HepG2 (cell line): Measurements from ENCODE around the gene TMEM97. TPM values are rescaled to one million over a fixed set of nuclear protein-coding genes. Genes with fewer than 3 reads are reported as not detected.
A peak's percentile ranks its signal among the peaks of the same experiment; 100 is the strongest.

Source experiments
- AGO1 ChIP-seq: fragments of 200-400 bp; formaldehyde crosslinking; IDR thresholded peaks from 2 replicates; pipeline ENCODE4 v1.6.1; 2017; ENCODE audit warnings: mild to moderate bottlenecking, low read depth, low read length, moderate library complexity; ENCODE audit not compliant: poor library complexity, severe bottlenecking
- BATF2 ChIP-seq: sonication (generic); formaldehyde crosslinking; IDR thresholded peaks from 2 replicates; pipeline ENCODE4 v1.8.0; 2022; ENCODE audit warnings: mild to moderate bottlenecking, missing genetic modification reagents, moderate library complexity
- EP300 ChIP-seq, 3 experiments: sonication (generic) in 1 of 3; formaldehyde crosslinking in 1 of 3; IDR thresholded peaks; 2 replicates each; pipeline versions ENCODE4 v1.5.1 to v1.6.1; 2011 to 2020; ENCODE audit warnings: low read depth in 2 of 3, low read length in 2 of 3, borderline replicate concordance in 1 of 3, improper control_type of control experiment in 1 of 3, mild to moderate bottlenecking in 1 of 3, missing genetic modification reagents in 1 of 3, moderate library complexity in 1 of 3
- MAX ChIP-seq: IDR thresholded peaks from 2 replicates; pipeline ENCODE4 v1.6.1; 2012; ENCODE audit warnings: inconsistent platforms
- NFYC ChIP-seq: IDR thresholded peaks from 2 replicates; pipeline ENCODE4 v1.6.1; 2016; ENCODE audit warnings: missing genetic modification reagents, missing compliant biosample characterization
- NR2C2 ChIP-seq: sonication (generic); formaldehyde crosslinking; IDR thresholded peaks from 2 replicates; pipeline ENCODE4 v1.4.0; 2020; ENCODE audit warnings: missing genetic modification reagents, mild to moderate bottlenecking, moderate library complexity, borderline replicate concordance
- POGK ChIP-seq: sonication (generic); formaldehyde crosslinking; conservative IDR thresholded peaks from 2 replicates; pipeline ENCODE4 v1.8.0; 2022; ENCODE audit warnings: mild to moderate bottlenecking, moderate library complexity, missing genetic modification reagents
- RERE ChIP-seq: IDR thresholded peaks from 2 replicates; pipeline ENCODE4 v1.6.1; 2016; ENCODE audit warnings: low read depth, missing genetic modification reagents, missing compliant biosample characterization
- RFX3 ChIP-seq: IDR thresholded peaks from 2 replicates; pipeline ENCODE4 v1.6.1; 2016; ENCODE audit warnings: missing biosample characterization, missing genetic modification reagents
- SP2 ChIP-seq: sonication (generic); formaldehyde crosslinking; IDR thresholded peaks from 2 replicates; pipeline ENCODE4 v1.5.1; 2020; ENCODE audit warnings: mild to moderate bottlenecking, missing genetic modification reagents
- SP4 ChIP-seq: sonication (generic); formaldehyde crosslinking; IDR thresholded peaks from 2 replicates; pipeline ENCODE4 v1.8.1; 2023; ENCODE audit warnings: mild to moderate bottlenecking, missing genetic modification reagents
- TFAP4 ChIP-seq: sonication (generic); IDR thresholded peaks from 2 replicates; pipeline ENCODE4 v1.6.1; 2016; ENCODE audit warnings: low read depth, borderline replicate concordance
- ZBTB42 ChIP-seq: sonication (generic); formaldehyde crosslinking; IDR thresholded peaks from 2 replicates; pipeline ENCODE4 v1.5.0; 2020; ENCODE audit warnings: mild to moderate bottlenecking, missing genetic modification reagents
- ZFP1 ChIP-seq: IDR thresholded peaks from 2 replicates; pipeline ENCODE4 v1.6.1; 2016
- ZNF101 ChIP-seq: sonication (generic); formaldehyde crosslinking; IDR thresholded peaks from 2 replicates; pipeline ENCODE4 v1.4.0; 2020; ENCODE audit warnings: mild to moderate bottlenecking, low read depth, missing genetic modification reagents, borderline replicate concordance
- ZNF160 ChIP-seq: sonication (generic); formaldehyde crosslinking; IDR thresholded peaks from 2 replicates; pipeline ENCODE4 v1.8.0; 2022; ENCODE audit warnings: mild to moderate bottlenecking, inconsistent platforms, missing genetic modification reagents
- ZNF24 ChIP-seq: fragments of 450-650 bp; IDR thresholded peaks from 2 replicates; pipeline ENCODE4 v1.6.1; 2017; ENCODE audit warnings: antibody characterized with exemption, mild to moderate bottlenecking
- ZNF550 ChIP-seq: sonication (generic); formaldehyde crosslinking; IDR thresholded peaks from 2 replicates; pipeline ENCODE4 v1.4.0; 2020; ENCODE audit warnings: mild to moderate bottlenecking, missing genetic modification reagents, borderline replicate concordance
- ZNF570 ChIP-seq: sonication (generic); formaldehyde crosslinking; IDR thresholded peaks from 2 replicates; pipeline ENCODE4 v1.4.0; 2020; ENCODE audit warnings: mild to moderate bottlenecking, missing genetic modification reagents, borderline replicate concordance
- ZNF792 ChIP-seq: IDR thresholded peaks from 2 replicates; pipeline ENCODE4 v1.6.1; 2016
- polyA plus RNA-seq, 8 experiments: library from polyadenylated mRNA; depleted of rRNA in 3 of 8; stranded (reverse) in 7 of 8; unstranded in 1 of 8; fragments of >200 nt; fragmentation: Illumina TruSeq in 4 of 8; extraction: Trizol in 4 of 8; gene quantifications; 2 replicates each; pipeline versions ENCODE4 v1.2.1 to v1.2.3, GENCODE V29; 2011 to 2016; ENCODE audit warnings: low read depth in 4 of 8, missing spikeins in 1 of 8, mixed read lengths in 1 of 8; ENCODE audit not compliant: insufficient read depth in 1 of 8
- total RNA-seq, 5 experiments: library from RNA; depleted of rRNA; stranded (reverse); fragments of >200 nt; fragmentation: Illumina TruSeq; extraction: Trizol; gene quantifications; 2 replicates each; pipeline ENCODE4 v1.2.3, GENCODE V29; 2016; ENCODE audit warnings: low read depth in 1 of 5

Gene TMEM97
- total and polyA plus RNA-seq, 2 of the 13 experiments (the other 11 are each of a cell fraction or from before 2014, with no cell fraction given), result 69.6 to 137 TPM

GRCh38 chr17:28335201-28335958 is 16.4 kb downstream of the TMEM97 start, which contains the start of the genes IFT20 and TNFAIP1 (continued):
- TF ChIP-seq POGK, result peak; percentile 80
- TF ChIP-seq ZNF550, result no peak
- peak; percentile 73; the same call in 1 of the 2 replicates for TF ChIP-seq TFAP4
- peak; percentile 69 for TF ChIP-seq MAX
- TF ChIP-seq SP4 (CRISPR knock-in tag), result peak; percentile 85
- TF ChIP-seq ZNF24, result no peak
- peak; percentile 79 for TF ChIP-seq AGO1
- no peak for TF ChIP-seq BATF2
- peak; percentile 100 for TF ChIP-seq NR2C2
- no peak for TF ChIP-seq ZNF101 (CRISPR knock-in tag)
- TF ChIP-seq ZNF570 (CRISPR knock-in tag), result no peak
- TF ChIP-seq RERE (CRISPR knock-in tag), result 0 out of 2 replicates have a peak, but pooled peaks have one; percentile 11
- TF ChIP-seq EP300 (IDR thresholded peaks at IDR 0.05; ENCODE audit: low read depth in 2 of 2, low read length in 2 of 2), result 0 out of 4 replicates have a peak, but pooled peaks of 1 of the 2 experiments have one; percentile 34
- TF ChIP-seq EP300 (CRISPR knock-in tag; IDR thresholded peaks at IDR 0.05; ENCODE audit: borderline replicate concordance), result no peak
- peak; percentile 86; the same call in 1 of the 2 replicates for TF ChIP-seq ZFP1
- TF ChIP-seq ZNF792 (CRISPR knock-in tag), result 0 out of 2 replicates have a peak, but pooled peaks have one; percentile 42
- TF ChIP-seq NFYC (CRISPR knock-in tag), result peak; percentile 57
- peak; percentile 70 for TF ChIP-seq SP2 (CRISPR knock-in tag)
- peak; percentile 67 for TF ChIP-seq RFX3 (CRISPR knock-in tag)
- TF ChIP-seq ZBTB42, result no peak
- 0 out of 2 replicates have a peak, but pooled peaks have one; percentile 7 for TF ChIP-seq ZNF160 (CRISPR knock-in tag)
